Raji (cell line): ENCODE data around the gene DNAJC1.

Experiments
- POLR2A ChIP-seq: IDR thresholded peaks from 2 replicates; pipeline ENCODE4 v1.6.1; 2011; ENCODE audit warnings: low read depth, low read length, control low read depth; ENCODE audit not compliant: insufficient read depth

The DNAJC1 gene, protein sequence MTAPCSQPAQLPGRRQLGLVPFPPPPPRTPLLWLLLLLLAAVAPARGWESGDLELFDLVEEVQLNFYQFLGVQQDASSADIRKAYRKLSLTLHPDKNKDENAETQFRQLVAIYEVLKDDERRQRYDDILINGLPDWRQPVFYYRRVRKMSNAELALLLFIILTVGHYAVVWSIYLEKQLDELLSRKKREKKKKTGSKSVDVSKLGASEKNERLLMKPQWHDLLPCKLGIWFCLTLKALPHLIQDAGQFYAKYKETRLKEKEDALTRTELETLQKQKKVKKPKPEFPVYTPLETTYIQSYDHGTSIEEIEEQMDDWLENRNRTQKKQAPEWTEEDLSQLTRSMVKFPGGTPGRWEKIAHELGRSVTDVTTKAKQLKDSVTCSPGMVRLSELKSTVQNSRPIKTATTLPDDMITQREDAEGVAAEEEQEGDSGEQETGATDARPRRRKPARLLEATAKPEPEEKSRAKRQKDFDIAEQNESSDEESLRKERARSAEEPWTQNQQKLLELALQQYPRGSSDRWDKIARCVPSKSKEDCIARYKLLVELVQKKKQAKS

DNA sequence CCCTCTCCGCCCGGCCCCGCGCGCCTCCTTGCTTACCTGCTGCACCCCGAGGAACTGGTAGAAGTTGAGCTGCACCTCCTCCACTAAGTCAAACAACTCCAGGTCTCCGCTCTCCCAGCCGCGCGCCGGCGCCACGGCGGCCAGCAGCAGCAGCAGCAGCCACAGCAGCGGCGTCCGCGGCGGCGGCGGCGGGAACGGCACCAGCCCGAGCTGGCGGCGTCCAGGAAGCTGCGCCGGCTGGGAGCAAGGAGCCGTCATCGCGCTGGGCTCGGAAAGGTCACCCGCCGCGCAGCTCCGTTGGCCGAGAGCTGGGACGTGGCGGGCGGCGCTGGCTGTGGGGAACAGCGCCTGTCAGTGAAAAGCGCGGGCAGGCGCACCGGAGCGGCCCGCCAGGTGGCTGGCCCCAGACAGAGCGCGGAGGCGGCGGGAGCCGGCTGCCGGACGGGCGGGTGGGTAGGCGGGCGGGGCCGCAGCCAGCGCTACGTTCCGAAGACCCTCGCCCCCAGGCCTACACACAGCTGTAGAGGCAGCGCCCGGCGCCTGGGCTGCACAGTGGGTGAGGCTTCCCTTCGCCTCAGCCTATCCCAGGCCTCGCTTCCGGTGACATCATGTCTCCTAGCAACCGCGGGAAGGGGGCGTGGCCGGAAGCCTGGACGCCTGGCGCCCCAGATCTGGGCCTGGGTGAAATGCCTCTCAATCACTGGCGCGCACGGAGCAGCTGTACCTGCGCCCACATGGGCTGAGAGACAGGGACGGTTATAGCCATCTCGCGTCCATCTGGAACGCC is at the start of gene DNAJC1:
Gene DNAJC1 (minus strand): TSS at position 554 of the 787 bp plus-strand sequence. CDS start 296 bp downstream, at position 258.
- TF ChIP-seq POLR2A: peak; percentile 89

- no peak for TF ChIP-seq POLR2A
These were observed 49.5 kb upstream of the DNAJC1 start for GRCh38 chr10:22053048-22053447.

DNA sequence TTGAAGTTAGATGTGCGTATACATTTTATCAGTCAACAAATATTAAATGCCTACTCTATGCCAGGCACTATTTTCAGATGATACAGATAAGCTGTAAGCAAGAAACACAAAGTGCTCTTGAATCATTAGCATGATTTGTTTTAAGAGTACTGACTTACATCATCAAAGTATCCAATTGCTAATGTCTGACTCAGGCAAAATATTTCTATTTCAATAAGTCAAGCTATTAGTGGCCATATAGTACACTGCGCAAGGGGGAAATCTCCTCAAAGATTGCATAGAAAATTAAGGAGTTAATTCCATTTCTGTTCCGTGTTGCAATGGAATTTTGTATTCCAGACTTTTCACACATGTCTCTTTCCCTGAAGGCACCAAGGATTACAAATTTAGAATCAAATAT is 46.1 kb upstream of the DNAJC1 start:
- TF ChIP-seq POLR2A: no peak

GRCh38 chr10:22047812-22048211 is 44.3 kb upstream of the DNAJC1 start:
- no peak for TF ChIP-seq POLR2A

GRCh38 chr10:22043327-22043633 is 39.8 kb upstream of the DNAJC1 start:
- no peak for TF ChIP-seq POLR2A

DNA sequence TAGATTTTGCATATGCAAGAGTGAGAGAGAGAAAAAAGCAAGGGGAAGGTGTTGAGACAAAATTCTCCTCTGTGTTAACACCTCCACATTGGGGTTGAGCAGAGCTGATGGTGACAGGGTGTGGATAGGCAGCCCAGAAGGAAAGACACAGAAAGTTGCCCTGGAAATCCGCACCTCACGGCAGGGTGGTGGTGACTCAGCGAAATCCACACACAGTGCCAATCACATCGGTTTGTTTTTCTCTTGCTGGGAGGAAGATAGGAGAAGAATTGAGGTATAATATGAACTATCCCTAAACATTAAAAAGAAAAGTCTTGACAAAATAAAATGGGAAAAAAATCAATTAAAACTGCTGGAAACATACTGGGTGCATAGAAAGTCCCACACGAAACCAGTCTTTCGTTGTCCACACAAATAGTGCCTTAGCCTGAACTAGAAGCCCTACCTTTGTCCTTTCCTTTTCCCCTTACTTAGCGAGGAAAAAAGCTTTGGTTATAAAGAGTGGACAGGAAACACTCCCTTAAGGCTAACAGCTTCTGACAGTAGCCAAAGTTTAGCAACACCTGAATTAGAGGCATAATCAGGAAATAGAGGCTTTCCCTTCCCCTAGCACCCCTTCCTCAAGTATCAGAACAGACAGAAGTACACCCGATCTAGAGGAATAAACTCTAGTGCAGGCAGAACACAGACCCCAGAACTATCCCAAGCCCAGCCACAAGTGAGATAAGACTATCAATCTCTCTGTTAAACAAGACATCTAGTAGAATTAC is 39.2 kb upstream of the DNAJC1 start:
- TF ChIP-seq POLR2A: no peak

- TF ChIP-seq POLR2A: no peak
These were observed 30.8 kb upstream of the DNAJC1 start for GRCh38 chr10:22034333-22034732.

DNA sequence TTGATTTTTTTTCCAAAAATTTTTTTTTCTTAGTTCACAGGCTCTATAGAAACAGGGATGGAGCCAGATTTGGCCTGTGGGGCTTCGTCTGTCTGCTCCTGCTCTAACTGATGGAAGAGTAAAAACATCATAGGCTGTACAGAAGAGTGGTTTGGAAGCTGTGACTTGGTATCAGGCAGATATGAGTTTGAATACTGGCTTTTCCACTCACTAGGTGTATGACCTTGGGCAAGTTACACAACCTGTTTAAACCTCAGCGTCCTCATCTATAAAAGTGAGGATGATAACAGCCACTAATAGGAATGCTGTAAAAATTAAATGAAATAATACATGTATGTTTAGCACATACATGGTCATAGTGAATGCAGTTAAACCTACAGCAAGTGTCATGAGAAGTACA is 26.9 kb upstream of the DNAJC1 start:
- TF ChIP-seq POLR2A: no peak

DNA sequence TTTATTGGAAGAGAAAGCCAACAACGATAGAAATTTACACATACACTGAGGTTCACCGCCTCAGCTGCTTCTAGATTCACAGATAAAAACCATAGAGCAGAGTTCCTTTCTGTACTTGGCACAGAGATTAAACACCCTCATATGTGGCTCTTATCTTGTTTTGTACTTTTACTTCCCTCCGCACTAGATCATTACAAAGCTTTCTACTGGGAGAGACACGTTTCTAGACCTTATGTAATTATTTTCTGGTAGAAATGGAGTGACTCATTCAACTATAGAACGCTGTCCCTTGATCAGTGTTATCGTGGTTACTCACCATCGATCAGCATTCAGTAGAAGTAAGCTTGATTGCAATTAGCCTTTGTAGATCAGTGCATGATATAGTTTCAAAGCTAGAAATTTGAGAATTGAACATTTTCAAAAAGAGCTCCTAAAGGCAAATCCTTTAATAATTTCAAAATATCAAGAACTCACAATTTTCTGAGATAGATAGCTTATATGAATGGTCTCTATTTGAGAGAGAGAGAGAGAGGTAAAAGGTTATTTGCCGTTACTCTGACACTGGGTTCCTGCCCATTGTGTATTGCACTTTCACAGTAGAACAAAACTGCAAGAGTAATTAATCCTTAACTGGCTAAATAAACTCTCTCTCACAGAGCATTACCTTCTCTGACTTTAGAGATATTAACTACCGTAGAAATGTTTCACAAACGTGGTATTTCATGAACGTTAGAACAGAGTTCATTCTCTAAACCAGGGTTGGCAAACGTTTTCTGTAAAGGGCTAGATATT is 26.1 kb upstream of the DNAJC1 start:
- TF ChIP-seq POLR2A: no peak

DNA sequence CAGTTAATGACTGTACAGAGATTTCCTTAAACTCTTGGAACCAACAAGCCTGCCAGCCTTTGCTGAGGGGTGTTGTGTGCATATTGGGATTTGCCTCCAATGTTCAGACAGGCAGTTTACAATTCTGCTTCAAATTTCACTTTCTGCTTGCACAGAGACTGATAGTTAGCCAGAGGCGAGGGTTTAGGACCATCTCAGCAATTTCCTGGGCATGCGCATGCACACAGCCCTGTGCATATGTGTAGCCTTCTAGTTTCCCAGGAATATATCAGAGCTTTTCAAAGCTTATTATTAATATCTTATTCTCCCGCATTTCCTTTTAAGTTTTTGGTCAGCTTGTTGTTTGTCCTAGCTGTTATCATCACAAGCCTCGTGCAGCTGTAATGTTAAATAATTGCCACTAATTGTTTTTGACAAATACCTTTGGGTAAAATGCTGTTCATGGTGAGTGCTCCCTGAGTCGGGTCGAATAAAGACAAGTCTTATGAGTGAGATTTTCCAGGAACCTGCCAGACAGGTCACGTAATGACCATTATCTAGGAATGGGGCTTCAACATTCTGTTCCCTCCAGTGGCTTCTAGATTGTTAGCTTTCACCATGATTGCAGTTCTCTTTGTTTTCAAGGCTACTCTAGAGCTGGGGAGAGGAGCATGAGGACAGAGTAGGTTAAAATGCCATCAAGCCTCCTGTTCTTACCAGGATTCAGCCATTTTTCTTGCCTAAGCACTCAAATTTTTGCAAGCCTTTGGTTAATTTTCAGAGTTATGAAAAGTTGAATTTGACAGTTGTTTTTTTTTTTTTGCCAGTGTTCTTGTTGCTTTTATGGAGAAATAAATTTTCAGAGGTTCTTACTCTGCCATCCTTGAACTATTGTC is 24.1 kb upstream of the DNAJC1 start:
- no peak for TF ChIP-seq POLR2A

GRCh38 chr10:22026287-22026686 is 22.8 kb upstream of the DNAJC1 start:
- TF ChIP-seq POLR2A: no peak

DNA sequence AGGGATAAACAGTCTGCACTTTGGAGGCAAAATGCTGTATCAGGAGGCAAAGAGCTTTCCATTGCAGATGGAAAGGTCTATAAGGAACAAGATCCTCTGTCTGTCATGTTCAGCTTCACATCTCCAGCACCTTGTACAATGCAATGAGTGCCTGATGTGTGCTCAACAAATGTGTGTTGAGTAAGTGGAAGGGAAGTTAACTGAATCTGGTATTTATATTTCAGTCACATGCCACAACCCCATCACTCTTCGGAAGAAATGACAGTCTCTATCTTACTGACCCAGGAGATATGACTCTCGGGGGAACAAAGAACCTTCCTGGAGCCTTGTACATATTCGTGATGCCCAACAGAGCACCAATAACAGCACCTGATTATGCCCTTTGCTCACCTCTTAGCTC is 20.0 kb upstream of the DNAJC1 start:
- no peak for TF ChIP-seq POLR2A

- no peak for TF ChIP-seq POLR2A
These were observed 18.9 kb upstream of the DNAJC1 start for GRCh38 chr10:22022257-22023032.

DNA sequence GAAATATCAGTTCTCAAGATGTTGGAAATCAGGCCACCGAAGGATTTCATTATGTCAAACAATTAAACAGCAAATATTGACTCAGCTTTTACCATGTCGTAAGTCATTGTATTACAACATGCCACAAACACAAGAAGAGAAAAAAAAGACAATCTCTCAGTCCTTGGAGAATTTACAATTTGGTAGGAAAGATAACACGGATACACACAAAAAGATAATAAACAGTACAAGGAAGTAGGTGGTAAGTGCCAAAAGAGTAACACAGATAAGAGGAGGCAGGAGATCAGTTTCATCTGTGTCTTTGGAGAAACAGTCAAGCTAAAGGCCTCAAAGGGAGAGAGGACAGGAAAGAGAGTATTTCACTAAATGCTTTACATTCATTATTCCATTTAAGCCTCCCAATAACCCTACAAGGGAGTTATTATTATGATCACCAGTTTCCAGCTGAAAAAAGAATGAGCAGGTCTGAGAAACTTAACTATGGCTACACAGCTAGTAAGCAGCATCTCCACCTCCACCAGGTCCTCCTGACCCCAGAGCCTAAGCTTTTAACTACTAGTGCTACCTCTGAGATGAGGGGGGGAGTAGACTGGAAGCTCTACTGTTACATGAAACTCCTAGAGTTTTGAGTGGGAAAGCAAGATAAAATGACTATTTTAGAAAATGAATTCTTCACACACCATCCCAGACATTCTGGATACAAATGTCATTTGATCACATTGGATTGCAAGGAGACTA is 13.9 kb upstream of the DNAJC1 start:
- TF ChIP-seq POLR2A: no peak
